Upper lobe of left lung (tissue), 6 donors: Measurements from ENCODE around the gene ASTN2. TPM values are rescaled to one million over a fixed set of nuclear protein-coding genes. Genes with fewer than 3 reads are reported as not detected.

Experiments used
- ATAC-seq, 2 donors: fragments of 200-7000 bp; cut with Tn5 transposase; one replicate each; pipeline ENCODE4 v1.9.1; 2022; ENCODE audit warnings: mild to moderate bottlenecking in 2 of 2, moderate library complexity in 2 of 2; ENCODE audit not compliant: low FRiP score in 2 of 2
- DNase-seq, 2 donors: peaks; one replicate each; pipeline ENCODE4 v3.0.0-alpha.2; 2019 to 2020
- H3K27ac ChIP-seq, 4 donors: fragments of 200-600 bp; sonication (generic); one replicate each; pipeline ENCODE4 v1.5.1; 2016 to 2019
- H3K27me3 ChIP-seq, 4 donors: fragments of 200-600 bp; sonication (generic); one replicate each; pipeline ENCODE4 v1.5.1; 2017 to 2019
- H3K36me3 ChIP-seq, 4 donors: fragments of 200-600 bp; sonication (generic); one replicate each; pipeline ENCODE4 v1.5.1; 2016 to 2019
- H3K4me1 ChIP-seq, 4 donors: fragments of 200-600 bp; sonication (generic); one replicate each; pipeline ENCODE4 v1.5.1; 2018 to 2019
- H3K4me3 ChIP-seq, 4 donors: fragments of 200-600 bp; sonication (generic); one replicate each; pipeline ENCODE4 v1.5.1; 2017 to 2019; ENCODE audit warnings: mild to moderate bottlenecking in 2 of 4, moderate library complexity in 1 of 4
- H3K9me3 ChIP-seq, 4 donors: fragments of 200-600 bp; sonication (generic); one replicate each; pipeline ENCODE4 v1.5.1; 2018 to 2019
- CTCF ChIP-seq, 6 experiments: fragments of 450-650 bp in 4 of 6; fragments of 200-600 bp in 2 of 6; sonication (generic) in 2 of 6; IDR thresholded peaks; one replicate each; pipeline ENCODE4 v1.5.1; 2016 to 2019; ENCODE audit warnings: antibody characterized with exemption in 6 of 6
- EP300 ChIP-seq, 4 donors: sonication (generic); formaldehyde crosslinking; IDR thresholded peaks; one replicate each; pipeline ENCODE4 v1.5.1; 2017; ENCODE audit warnings: antibody characterized with exemption in 4 of 4, control low read depth in 2 of 4
- POLR2A ChIP-seq, 4 donors: fragments of 450-650 bp; IDR thresholded peaks; one replicate each; pipeline ENCODE4 v1.5.1; 2016 to 2017; ENCODE audit warnings: antibody characterized with exemption in 4 of 4, mild to moderate bottlenecking in 2 of 4
- POLR2AphosphoS5 ChIP-seq, 2 donors: sonication (generic); formaldehyde crosslinking; IDR thresholded peaks; one replicate each; pipeline ENCODE4 v1.5.1; 2017; ENCODE audit warnings: antibody characterized with exemption in 2 of 2
- WGBS, 2 donors: methylation state at CpG; one replicate each; pipeline ENCODE4 v1.1.5; 2017 to 2018; 5-methylcytosine and 5-hydroxymethylcytosine counted together
- total RNA-seq, 6 donors: library from RNA; depleted of rRNA in 4 of 6; stranded (reverse); fragments of >200 nt in 4 of 6; gene quantifications; one replicate each; pipeline versions ENCODE4 v1.1.0 to v1.2.1, GENCODE V29; 2016 to 2021
- donor health status: DM: no; HTN: no; CAD: no; lungs with moderate emphysema.
- donor health status: DM: no; HTN: yes; CAD: no; lungs with severe emphysema.

Gene ASTN2
- total RNA-seq, 6 donors from 2014 or later = 2.0 to 7.5 (median 3.4) TPM

- Histone ChIP-seq H3K4me3 (no peak overlapping the region), H3K27ac (no peak overlapping the region), H3K27me3 (no peaks in the 10 kb centered on the region), H3K4me1 (no peaks in the 10 kb centered on the region), H3K9me3 (no peaks in the 10 kb centered on the region), H3K36me3 (no peaks in the 10 kb centered on the region)
- 71 to 75% methylated on average over 4 of the region's 4 CpGs for WGBS, 2 donors
- DNase-seq (no peak), ATAC-seq (no peak)
- TF ChIP-seq EP300 (IDR thresholded peaks at IDR 0.05) (no peak), POLR2A (IDR thresholded peaks at IDR 0.05) (no peak), CTCF (IDR thresholded peaks at IDR 0.05) (no peak), POLR2AphosphoS5 (IDR thresholded peaks at IDR 0.05) (no peak)
These were observed 114.3 kb downstream of the ASTN2 start for GRCh38 chr9:117300371-117301110.

GRCh38 chr9:117296453-117296852 is 118.4 kb downstream of the ASTN2 start:
- no peaks in the 10 kb centered on the region for H3K36me3 ChIP-seq

GRCh38 chr9:117293206-117294114 is 121.4 kb downstream of the ASTN2 start:
- Histone ChIP-seq H3K4me1 (no peaks in the 10 kb centered on the region), H3K9me3 (no peaks in the 10 kb centered on the region), H3K4me3 (no peak overlapping the region), H3K36me3 (no peaks in the 10 kb centered on the region), H3K27me3 (no peaks in the 10 kb centered on the region), H3K27ac (no peak overlapping the region)
- 68 to 72% methylated on average over 5 to 6 of the region's 6 CpGs for WGBS, 2 donors
- DNase-seq (no peak), ATAC-seq (peak; percentile 20 to 74)
- TF ChIP-seq CTCF (IDR thresholded peaks at IDR 0.05) (no peak), POLR2AphosphoS5 (IDR thresholded peaks at IDR 0.05) (no peak), EP300 (IDR thresholded peaks at IDR 0.05) (no peak), POLR2A (IDR thresholded peaks at IDR 0.05) (no peak)

More at GRCh38 chr9:117296453-117296852, 118.4 kb downstream of the ASTN2 start:
- Histone ChIP-seq H3K4me3 (no peak overlapping the region), H3K27ac (no peak overlapping the region), H3K9me3 (no peaks in the 10 kb centered on the region), H3K27me3 (no peaks in the 10 kb centered on the region), H3K4me1 (no peaks in the 10 kb centered on the region)
- WGBS, 2 donors = 56 to 64% methylated on average over 1 of the region's 1 CpG
- no peak for DNase-seq
- no peak for ATAC-seq
- TF ChIP-seq POLR2AphosphoS5 (IDR thresholded peaks at IDR 0.05) (no peak), EP300 (IDR thresholded peaks at IDR 0.05) (no peak), POLR2A (IDR thresholded peaks at IDR 0.05) (no peak), CTCF (IDR thresholded peaks at IDR 0.05) (no peak)

GRCh38 chr9:117290856-117291622 is 123.8 kb downstream of the ASTN2 start:
- no peak for TF ChIP-seq CTCF (IDR thresholded peaks at IDR 0.05)
- TF ChIP-seq POLR2A (IDR thresholded peaks at IDR 0.05) = no peak
- TF ChIP-seq EP300 (IDR thresholded peaks at IDR 0.05) = no peak
- TF ChIP-seq POLR2AphosphoS5 (IDR thresholded peaks at IDR 0.05) = no peak
- Histone ChIP-seq H3K4me3 (no peak overlapping the region), H3K27me3 (no peaks in the 10 kb centered on the region), H3K27ac (no peak overlapping the region), H3K9me3 (no peaks in the 10 kb centered on the region), H3K36me3 (no peaks in the 10 kb centered on the region), H3K4me1 (no peaks in the 10 kb centered on the region)
- DNase-seq (peak in 1 of 2 donors; percentile 54), ATAC-seq (peak in 1 of 2 donors; percentile 49)
- WGBS, 2 donors = 79 to 82% methylated on average over 7 to 14 of the region's 14 CpGs
